ENCODE measurements around the gene MRPL12. TPM values are rescaled to one million over a fixed set of nuclear protein-coding genes. Genes with fewer than 3 reads are reported as not detected.

Gene MRPL12
- total and polyA plus RNA-seq, 9 of the 15 experiments (the other 6 are each of a cell fraction or from before 2014, with no cell fraction given) = 0.94 to 338 (median 100) TPM

- no peak for TF ChIP-seq ARID1B (IDR thresholded peaks at IDR 0.05)
- TF ChIP-seq KAT7 (CRISPR knock-in tag; IDR thresholded peaks at IDR 0.05; ENCODE audit: borderline replicate concordance) = no peak
- TF ChIP-seq ZNF239 (CRISPR knock-in tag; IDR thresholded peaks at IDR 0.05) = no peak
- TF ChIP-seq ZNF263 (CRISPR knock-in tag; IDR thresholded peaks at IDR 0.05; ENCODE audit: borderline replicate concordance) = peak; percentile 84
- TF ChIP-seq ZNF232 (CRISPR knock-in tag; IDR thresholded peaks at IDR 0.05) = no peak
- no peak for TF ChIP-seq HOXB6 (CRISPR knock-in tag; IDR thresholded peaks at IDR 0.05; ENCODE audit: borderline replicate concordance)
- no peak for TF ChIP-seq E2F5 (CRISPR knock-in tag; IDR thresholded peaks at IDR 0.05)
- no peak for TF ChIP-seq GTF3C2 (IDR thresholded peaks at IDR 0.05; ENCODE audit: borderline replicate concordance, extremely low read depth, insufficient read length)
- TF ChIP-seq FOXO4 (CRISPR knock-in tag; IDR thresholded peaks at IDR 0.05) = no peak
- TF ChIP-seq CTCFL (IDR thresholded peaks at IDR 0.05; ENCODE audit: borderline replicate concordance, insufficient read depth, low read depth, low read length, poor library complexity, severe bottlenecking) = no peak
- TF ChIP-seq SIN3B (IDR thresholded peaks at IDR 0.05; ENCODE audit: low read depth) = no peak
- no peak for TF ChIP-seq KLF1 (tag; IDR thresholded peaks at IDR 0.05)
- TF ChIP-seq ZNF639 (CRISPR knock-in tag; conservative IDR thresholded peaks at IDR 0.05 in 1 of 2, IDR thresholded peaks at IDR 0.05 in 1 of 2) = no peak
- peak; percentile 37 for TF ChIP-seq BHLHE40 (IDR thresholded peaks at IDR 0.05; ENCODE audit: low read length)
- TF ChIP-seq KDM5B (IDR thresholded peaks at IDR 0.05; ENCODE audit: insufficient replicate concordance, low read depth, low read length) = no peak
- no peak for TF ChIP-seq HES1 (IDR thresholded peaks at IDR 0.05; ENCODE audit: low read depth)
Measured at GRCh38 chr17:81713556-81714411, 10.6 kb downstream of the MRPL12 start (continued).
